Muscle layer of colon (tissue), 2 donors: ENCODE results near the gene CFAP92.

Source experiments
- H3K27ac ChIP-seq: one replicate; pipeline ENCODE4 v1.7.0; 2013; ENCODE audit warnings: low read depth, mild to moderate bottlenecking, low read length, moderate library complexity
- H3K27me3 ChIP-seq, 2 donors: one replicate each; pipeline ENCODE4 v1.7.0; 2013; ENCODE audit warnings: low read length in 2 of 2, mild to moderate bottlenecking in 2 of 2; ENCODE audit not compliant: insufficient read depth in 2 of 2, control insufficient read depth in 1 of 2
- H3K36me3 ChIP-seq: one replicate; pipeline ENCODE4 v1.7.0; 2013; ENCODE audit warnings: mild to moderate bottlenecking, low read length; ENCODE audit not compliant: insufficient read depth
- H3K4me1 ChIP-seq: one replicate; pipeline ENCODE4 v1.7.0; 2013; ENCODE audit warnings: mild to moderate bottlenecking, low read length; ENCODE audit not compliant: insufficient read depth
- H3K4me3 ChIP-seq, 2 donors: one replicate each; pipeline ENCODE4 v1.7.0; 2013; ENCODE audit warnings: low read length in 2 of 2, low read depth in 1 of 2, mild to moderate bottlenecking in 1 of 2, moderate library complexity in 1 of 2
- H3K9ac ChIP-seq: one replicate; pipeline ENCODE4 v1.7.0; 2013; ENCODE audit warnings: low read length
- H3K9me3 ChIP-seq: one replicate; pipeline ENCODE4 v1.7.0; 2013; ENCODE audit warnings: mild to moderate bottlenecking, low read length
- donor health status: abdominal sarcoma.
- donor health status: Adenocarcinoma of cecum.

The CFAP92 gene

GRCh38 chr3:129014793-129015345, 21.0 kb upstream of the CFAP92 start:
- Histone ChIP-seq H3K4me3 (no peak overlapping the region), H3K36me3 (no peaks in the 10 kb centered on the region), H3K9ac (no peak overlapping the region), H3K4me1 (peaks cover 17% of the 10 kb centered on the region), H3K9me3 (no peaks in the 10 kb centered on the region), H3K27me3 (no peaks in the 10 kb centered on the region), H3K27ac (no peak overlapping the region)

GRCh38 chr3:129014148-129014547, 20.3 kb upstream of the CFAP92 start:
- Histone ChIP-seq H3K9me3 (no peaks in the 10 kb centered on the region), H3K4me3 (no peak overlapping the region), H3K9ac (no peak overlapping the region), H3K27ac (no peak overlapping the region), H3K36me3 (no peaks in the 10 kb centered on the region), H3K4me1 (peaks cover 17% of the 10 kb centered on the region), H3K27me3 (no peaks in the 10 kb centered on the region)

GRCh38 chr3:129013491-129013891, 19.6 kb upstream of the CFAP92 start:
- H3K27me3 ChIP-seq, result no peaks in the 10 kb centered on the region
- no peak overlapping the region for H3K27ac ChIP-seq
- H3K4me3 ChIP-seq, result no peak overlapping the region
- peaks cover 20% of the 10 kb centered on the region for H3K4me1 ChIP-seq
- H3K36me3 ChIP-seq, result no peaks in the 10 kb centered on the region
- H3K9me3 ChIP-seq, result no peaks in the 10 kb centered on the region
- no peak overlapping the region for H3K9ac ChIP-seq

GRCh38 chr3:129010310-129010956, 16.6 kb upstream of the CFAP92 start:
- Histone ChIP-seq H3K4me3 (no peak overlapping the region), H3K9me3 (no peaks in the 10 kb centered on the region), H3K27me3 (no peaks in the 10 kb centered on the region), H3K9ac (no peak overlapping the region), H3K36me3 (no peaks in the 10 kb centered on the region), H3K27ac (no peak overlapping the region), H3K4me1 (peaks cover 30% of the 10 kb centered on the region)

- Histone ChIP-seq H3K4me3 (no peak overlapping the region), H3K9me3 (no peaks in the 10 kb centered on the region), H3K36me3 (no peaks in the 10 kb centered on the region), H3K27ac (no peak overlapping the region), H3K4me1 (peaks cover 24% of the 10 kb centered on the region), H3K27me3 (peaks cover 0 to 10% of the 10 kb centered on the region in 2 donors), H3K9ac (no peak overlapping the region)
These were observed 15.4 kb upstream of the CFAP92 start for GRCh38 chr3:129009266-129009665.

- Histone ChIP-seq H3K36me3 (no peaks in the 10 kb centered on the region), H3K4me3 (no peak overlapping the region), H3K27me3 (peaks cover 7 to 18% of the 10 kb centered on the region in 2 donors), H3K9ac (no peak overlapping the region), H3K4me1 (peaks cover 20% of the 10 kb centered on the region), H3K9me3 (no peaks in the 10 kb centered on the region), H3K27ac (no peak overlapping the region)
These were observed 13.9 kb upstream of the CFAP92 start for GRCh38 chr3:129007792-129008191.

GRCh38 chr3:129006864-129007263, 13.0 kb upstream of the CFAP92 start:
- Histone ChIP-seq H3K4me3 (no peak overlapping the region), H3K9ac (no peak overlapping the region), H3K36me3 (no peaks in the 10 kb centered on the region), H3K27me3 (peaks cover 14 to 27% of the 10 kb centered on the region in 2 donors), H3K4me1 (peaks cover 20% of the 10 kb centered on the region), H3K9me3 (no peaks in the 10 kb centered on the region), H3K27ac (no peak overlapping the region)

GRCh38 chr3:129005526-129006303, 11.8 kb upstream of the CFAP92 start:
- no peaks in the 10 kb centered on the region for H3K36me3 ChIP-seq
- no peak overlapping the region for H3K27ac ChIP-seq
- H3K9me3 ChIP-seq, result no peaks in the 10 kb centered on the region
- no peak overlapping the region for H3K9ac ChIP-seq
- H3K4me1 ChIP-seq, result peaks cover 20% of the 10 kb centered on the region
- H3K4me3 ChIP-seq, result peak overlapping the region in 1 of 2 donors; percentile 5
- H3K27me3 ChIP-seq, result peaks cover 18 to 39% of the 10 kb centered on the region in 2 donors

GRCh38 chr3:129004639-129005295, 10.9 kb upstream of the CFAP92 start:
- peaks cover 20% of the 10 kb centered on the region for H3K4me1 ChIP-seq
- no peak overlapping the region for H3K9ac ChIP-seq
- H3K36me3 ChIP-seq, result no peaks in the 10 kb centered on the region
- H3K9me3 ChIP-seq, result no peaks in the 10 kb centered on the region
- peaks cover 23 to 46% of the 10 kb centered on the region in 2 donors for H3K27me3 ChIP-seq
- H3K4me3 ChIP-seq, result no peak overlapping the region
- no peak overlapping the region for H3K27ac ChIP-seq

- peaks cover 23 to 46% of the 10 kb centered on the region in 2 donors for H3K27me3 ChIP-seq
- no peaks in the 10 kb centered on the region for H3K9me3 ChIP-seq
- no peak overlapping the region for H3K9ac ChIP-seq
- H3K4me1 ChIP-seq, result peaks cover 18% of the 10 kb centered on the region
- H3K27ac ChIP-seq, result no peak overlapping the region
- H3K36me3 ChIP-seq, result no peaks in the 10 kb centered on the region
- H3K4me3 ChIP-seq, result peak overlapping the region in 1 of 2 donors; percentile 49
These were observed 9.8 kb upstream of the CFAP92 start for GRCh38 chr3:129003578-129004112.
